Gastrocnemius medialis (tissue), 4 donors: Measurements from ENCODE around the gene GRIK1. TPM values are rescaled to one million over a fixed set of nuclear protein-coding genes. Genes with fewer than 3 reads are reported as not detected.

Experiments
- ATAC-seq, 2 donors: fragments of 150-250 bp; one replicate each; pipeline ENCODE4 v1.9.1; 2016
- DNase-seq, 2 donors: peaks; one replicate each; pipeline ENCODE4 v3.0.0-alpha.2; 2019
- H3K27ac ChIP-seq, 4 donors: fragments of 200-600 bp; sonication (generic); 1 replicate in 1 of 4; 2 replicates in 3 of 4; pipeline ENCODE4 v1.5.1; 2016 to 2018; ENCODE audit warnings: mild to moderate bottlenecking in 2 of 4, moderate library complexity in 1 of 4
- H3K27me3 ChIP-seq, 3 donors: fragments of 200-600 bp; sonication (generic) in 2 of 3; 1 replicate in 1 of 3; 2 replicates in 2 of 3; pipeline versions ENCODE4 v1.5.1 to v1.6.0; 2016 to 2019; ENCODE audit warnings: mild to moderate bottlenecking in 1 of 3, moderate library complexity in 1 of 3
- H3K36me3 ChIP-seq, 2 donors: fragments of 200-600 bp; sonication (generic) in 1 of 2; one replicate each; pipeline ENCODE4 v1.5.1; 2017 to 2018
- H3K4me1 ChIP-seq, 2 donors: fragments of 200-600 bp; sonication (generic) in 1 of 2; one replicate each; pipeline ENCODE4 v1.5.1; 2016 to 2017; ENCODE audit warnings: mild to moderate bottlenecking in 2 of 2
- H3K4me3 ChIP-seq, 4 donors: fragments of 200-600 bp; sonication (generic) in 3 of 4; 1 replicate in 1 of 4; 2 replicates in 3 of 4; pipeline ENCODE4 v1.5.1; 2016 to 2019; ENCODE audit warnings: mild to moderate bottlenecking in 2 of 4
- H3K9me3 ChIP-seq, 3 donors: fragments of 200-600 bp; sonication (generic) in 2 of 3; 1 replicate in 1 of 3; 2 replicates in 2 of 3; pipeline ENCODE4 v1.5.1; 2016 to 2019
- CTCF ChIP-seq, 5 experiments: fragments of 450-650 bp in 3 of 5; fragments of 200-600 bp in 2 of 5; sonication (generic) in 2 of 5; IDR thresholded peaks in 4 of 5; conservative IDR thresholded peaks in 1 of 5; 1 replicate in 4 of 5; 2 replicates in 1 of 5; pipeline ENCODE4 v1.5.1; 2016 to 2019; ENCODE audit warnings: antibody characterized with exemption in 5 of 5, mild to moderate bottlenecking in 3 of 5, moderate library complexity in 3 of 5
- POLR2A ChIP-seq, 2 donors: fragments of 450-650 bp; IDR thresholded peaks; one replicate each; pipeline ENCODE4 v1.6.1; 2017; ENCODE audit warnings: antibody characterized with exemption in 2 of 2, mild to moderate bottlenecking in 2 of 2, moderate library complexity in 2 of 2
- in situ Hi-C, 4 donors: fragments of 200-750 bp; cut with MboI; loops; one replicate each; pipeline versions ENCODE4 v1.15.0 to v1.8.0; 2017; ENCODE audit warnings: low sequenced_read_pairs in 4 of 4
- intact Hi-C: fragments of 100-400 bp; cut with DNase I; formaldehyde crosslinking; loops from one replicate; pipeline ENCODE4 v1.15.1; 2023; ENCODE audit warnings: low total_unique reads
- total RNA-seq, 4 donors: library from RNA; depleted of rRNA; stranded (reverse); fragments of >200 nt; gene quantifications; one replicate each; pipeline versions ENCODE4 v1.1.0 to v1.2.3, GENCODE V29; 2016

Gene GRIK1
- total RNA-seq, 4 donors from 2014 or later = 0.13 TPM; not detected in 3

- Histone ChIP-seq H3K27ac (no peak overlapping the region), H3K27me3 (no peaks in the 10 kb centered on the region), H3K4me3 (no peak overlapping the region), H3K36me3 (no peaks in the 10 kb centered on the region), H3K4me1 (no peaks in the 10 kb centered on the region), H3K9me3 (no peaks in the 10 kb centered on the region)
- TF ChIP-seq CTCF (IDR thresholded peaks at IDR 0.05 in 4 of 5, conservative IDR thresholded peaks at IDR 0.05 in 1 of 5) (no peak), POLR2A (IDR thresholded peaks at IDR 0.05) (no peak)
- in situ Hi-C loops = no loop called here
- no peak for DNase-seq
- intact Hi-C loops = no loop called here
- ATAC-seq = no peak
These were observed 297.1 kb downstream of the GRIK1 start for GRCh38 chr21:29642551-29643245.

DNA sequence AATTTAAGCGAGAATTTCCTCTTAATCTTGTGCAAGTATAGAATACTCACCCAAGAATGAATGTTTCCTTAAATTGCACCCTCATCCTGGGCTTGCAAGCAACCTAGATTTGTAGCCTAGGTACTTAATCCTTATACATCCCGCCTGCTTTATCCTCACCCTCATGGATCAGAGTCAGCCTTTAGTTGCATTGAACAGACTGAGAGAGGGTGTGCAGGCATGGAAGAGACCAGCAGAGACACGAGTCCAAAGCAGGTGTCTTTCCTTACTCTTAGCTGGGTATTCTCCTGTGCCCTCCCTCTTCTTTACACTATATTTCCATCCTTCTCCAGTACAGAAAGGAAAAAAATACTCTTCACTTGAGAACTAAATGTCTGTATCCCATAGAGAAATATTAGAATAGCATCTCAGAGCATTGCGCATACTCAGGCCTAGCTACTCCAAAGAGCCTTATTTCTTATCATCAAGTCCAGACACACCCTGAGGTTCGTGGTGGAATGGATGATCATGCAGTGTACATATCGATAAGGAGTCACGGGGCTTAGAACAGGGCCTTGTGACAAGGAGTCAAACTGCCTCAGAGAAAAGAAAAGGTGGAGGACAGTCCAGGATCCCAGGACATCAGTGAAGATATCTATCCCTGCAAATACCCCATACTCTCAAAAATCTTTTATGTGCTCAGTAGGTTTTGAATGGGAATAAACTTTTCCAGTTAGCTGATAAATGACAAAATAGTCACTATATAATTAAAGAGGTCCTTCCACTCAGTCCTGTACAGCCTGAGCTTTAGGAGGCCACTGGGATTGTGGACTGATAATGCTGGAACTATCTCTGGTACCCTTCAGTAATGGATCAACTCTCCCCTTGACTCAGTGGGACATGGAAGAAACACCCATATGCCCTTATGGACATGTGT, 297.9 kb downstream of the GRIK1 start:
- no peaks in the 10 kb centered on the region for H3K4me1 ChIP-seq
- ATAC-seq (no peak), DNase-seq (no peak)
- no peaks in the 10 kb centered on the region for H3K27me3 ChIP-seq
- H3K27ac ChIP-seq = no peak overlapping the region
- intact Hi-C loops = no loop called here
- TF ChIP-seq POLR2A (IDR thresholded peaks at IDR 0.05) = no peak
- no peak for TF ChIP-seq CTCF (IDR thresholded peaks at IDR 0.05 in 4 of 5, conservative IDR thresholded peaks at IDR 0.05 in 1 of 5)
- H3K9me3 ChIP-seq = no peaks in the 10 kb centered on the region
- in situ Hi-C loops = no loop called here
- no peak overlapping the region for H3K4me3 ChIP-seq
- H3K36me3 ChIP-seq = no peaks in the 10 kb centered on the region

DNA sequence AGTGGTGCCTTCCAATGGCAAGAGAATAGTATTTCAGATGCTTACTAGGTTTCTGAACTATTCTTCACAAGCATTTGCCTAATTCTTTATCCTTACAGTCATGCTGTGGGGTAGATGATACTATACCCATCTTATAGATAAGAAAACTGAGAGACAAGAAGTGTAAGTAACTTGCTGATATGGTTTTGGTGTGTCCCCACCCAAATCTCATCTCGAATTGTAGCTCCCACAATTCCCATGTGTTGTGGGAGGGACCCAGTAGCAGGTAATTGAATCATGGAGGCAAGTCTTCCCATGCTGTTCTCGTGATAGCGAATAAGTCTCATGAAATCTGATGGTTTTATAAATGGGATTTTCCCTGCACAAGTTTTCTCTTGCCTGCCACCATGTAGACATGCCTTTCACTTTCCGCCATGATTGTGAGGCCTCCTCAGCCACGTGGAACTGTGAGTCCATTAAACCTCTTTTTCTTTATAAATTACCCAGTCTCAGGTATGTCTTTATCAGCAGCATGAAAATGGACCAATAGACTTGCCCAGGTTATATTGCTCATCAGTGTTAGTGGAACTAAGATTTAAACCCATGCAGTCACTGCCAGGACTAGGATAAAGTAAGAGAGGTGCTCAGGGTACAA, 298.7 kb downstream of the GRIK1 start:
- Histone ChIP-seq H3K9me3 (no peaks in the 10 kb centered on the region), H3K36me3 (no peaks in the 10 kb centered on the region), H3K27ac (no peak overlapping the region), H3K4me1 (no peaks in the 10 kb centered on the region), H3K4me3 (no peak overlapping the region), H3K27me3 (no peaks in the 10 kb centered on the region)
- TF ChIP-seq POLR2A (IDR thresholded peaks at IDR 0.05) (no peak), CTCF (IDR thresholded peaks at IDR 0.05 in 4 of 5, conservative IDR thresholded peaks at IDR 0.05 in 1 of 5) (no peak)
- in situ Hi-C loops (no loop called here), intact Hi-C loops (no loop called here)
- no peak for ATAC-seq
- no peak for DNase-seq

DNA sequence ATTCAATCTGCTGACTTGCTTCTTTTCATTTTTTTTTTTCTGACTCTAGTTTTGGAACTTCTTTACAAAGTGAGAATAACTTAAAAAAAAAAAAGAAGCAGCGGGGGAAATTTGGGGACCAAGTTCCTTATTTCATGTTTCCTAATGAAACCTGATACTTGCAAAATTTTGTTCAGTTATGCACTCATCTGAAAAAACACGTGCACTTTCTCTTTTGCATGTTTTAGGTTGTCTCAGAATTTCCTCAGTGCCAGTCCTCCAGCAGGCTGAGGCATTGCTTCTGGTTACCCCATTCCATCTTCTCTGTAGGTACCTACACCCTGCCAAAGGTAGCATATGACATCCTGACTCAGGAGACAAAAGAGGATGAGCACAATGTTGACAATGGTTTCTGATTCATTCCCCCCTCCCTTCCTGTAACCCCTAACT, 299.7 kb downstream of the GRIK1 start:
- DNase-seq (no peak), ATAC-seq (no peak)
- H3K27ac ChIP-seq = no peak overlapping the region
- TF ChIP-seq CTCF (IDR thresholded peaks at IDR 0.05 in 4 of 5, conservative IDR thresholded peaks at IDR 0.05 in 1 of 5) = no peak
- no peak for TF ChIP-seq POLR2A (IDR thresholded peaks at IDR 0.05)
- H3K36me3 ChIP-seq = no peaks in the 10 kb centered on the region
- in situ Hi-C loops (no loop called here), intact Hi-C loops (no loop called here)
- H3K9me3 ChIP-seq = no peaks in the 10 kb centered on the region
- no peaks in the 10 kb centered on the region for H3K4me1 ChIP-seq
- H3K27me3 ChIP-seq = no peaks in the 10 kb centered on the region
- no peak overlapping the region for H3K4me3 ChIP-seq
